KMS-11 (cell line): Measurements from ENCODE around the gene PACS1.

Experiments used
- H2AFZ ChIP-seq: fragments of 200-600 bp; sonication (generic); 2 replicates; pipeline ENCODE4 v1.6.1; 2016; ENCODE audit warnings: antibody characterized with exemption, mixed run types, low read depth
- H3K27ac ChIP-seq: fragments of 200-600 bp; sonication (generic); 2 replicates; pipeline ENCODE4 v1.6.1; 2016; ENCODE audit warnings: mild to moderate bottlenecking, mixed run types
- H3K27me3 ChIP-seq: fragments of 200-600 bp; sonication (generic); 2 replicates; pipeline ENCODE4 v1.6.1; 2017; ENCODE audit warnings: mild to moderate bottlenecking, low read depth, mixed run types, moderate library complexity; ENCODE audit not compliant: insufficient read depth
- H3K36me3 ChIP-seq: fragments of 200-600 bp; sonication (generic); 2 replicates; pipeline ENCODE4 v1.6.1; 2017; ENCODE audit warnings: mild to moderate bottlenecking, mixed run types; ENCODE audit not compliant: insufficient read depth
- H3K4me1 ChIP-seq: fragments of 200-600 bp; sonication (generic); 2 replicates; pipeline ENCODE4 v1.6.1; 2016; ENCODE audit warnings: mild to moderate bottlenecking, low read depth, mixed run types; ENCODE audit not compliant: poor library complexity, severe bottlenecking
- H3K4me2 ChIP-seq: fragments of 200-600 bp; sonication (generic); 2 replicates; pipeline ENCODE4 v1.7.0; 2016; ENCODE audit warnings: mild to moderate bottlenecking, mixed run types
- H3K4me3 ChIP-seq: fragments of 200-600 bp; sonication (generic); IDR thresholded peaks from 2 replicates; pipeline ENCODE4 v1.6.1; 2017; ENCODE audit warnings: low read depth, low read length, mixed read lengths; ENCODE audit not compliant: insufficient read depth
- H3K79me2 ChIP-seq: fragments of 200-600 bp; sonication (generic); 2 replicates; pipeline ENCODE4 v1.6.1; 2016; ENCODE audit warnings: low read depth, mixed run types; ENCODE audit not compliant: insufficient read depth
- H3K9ac ChIP-seq: fragments of 200-600 bp; sonication (generic); 2 replicates; pipeline ENCODE4 v1.6.1; 2016; ENCODE audit warnings: mild to moderate bottlenecking, mixed run types
- H4K20me1 ChIP-seq: fragments of 200-600 bp; sonication (generic); 2 replicates; pipeline ENCODE4 v1.6.1; 2016; ENCODE audit warnings: mild to moderate bottlenecking, mixed run types; ENCODE audit not compliant: insufficient read depth
- CTCF ChIP-seq: fragments of 200-600 bp; sonication (generic); conservative IDR thresholded peaks from 2 replicates; pipeline ENCODE4 v1.6.1; 2017; ENCODE audit warnings: low read depth, mild to moderate bottlenecking, antibody characterized with exemption, low read length, moderate library complexity, mixed read lengths

PACS1 gene

GRCh38 chr11:66211100-66211499, 141.0 kb downstream of the PACS1 start:
- Histone ChIP-seq H4K20me1 (no peaks in the 10 kb centered on the region), H3K4me3 (no peak overlapping the region), H3K4me2 (no peak overlapping the region)

GRCh38 chr11:66216911-66217310, 146.8 kb downstream of the PACS1 start:
- H3K36me3 ChIP-seq, result no peaks in the 10 kb centered on the region

More at GRCh38 chr11:66211100-66211499, 141.0 kb downstream of the PACS1 start:
- peaks cover 10% of the 10 kb centered on the region for H3K4me1 ChIP-seq
- no peak overlapping the region for H2AFZ ChIP-seq
- no peaks in the 10 kb centered on the region for H3K27me3 ChIP-seq
- no peak overlapping the region for H3K27ac ChIP-seq
- TF ChIP-seq CTCF, result no peak
- H3K9ac ChIP-seq, result no peak overlapping the region
- no peaks in the 10 kb centered on the region for H3K79me2 ChIP-seq
- H3K36me3 ChIP-seq, result no peaks in the 10 kb centered on the region

GRCh38 chr11:66218036-66218435, 148.0 kb downstream of the PACS1 start:
- no peak overlapping the region for H3K4me3 ChIP-seq
- no peak overlapping the region for H3K9ac ChIP-seq
- no peaks in the 10 kb centered on the region for H4K20me1 ChIP-seq
- no peak for TF ChIP-seq CTCF
- H3K27ac ChIP-seq, result no peak overlapping the region
- H3K79me2 ChIP-seq, result no peaks in the 10 kb centered on the region
- no peak overlapping the region for H2AFZ ChIP-seq
- peaks cover 27% of the 10 kb centered on the region for H3K4me1 ChIP-seq
- no peaks in the 10 kb centered on the region for H3K36me3 ChIP-seq
- no peaks in the 10 kb centered on the region for H3K27me3 ChIP-seq
- no peak overlapping the region for H3K4me2 ChIP-seq

More at GRCh38 chr11:66216911-66217310, 146.8 kb downstream of the PACS1 start:
- H3K27ac ChIP-seq, result no peak overlapping the region
- no peak overlapping the region for H3K4me3 ChIP-seq
- H3K27me3 ChIP-seq, result no peaks in the 10 kb centered on the region
- no peak overlapping the region for H2AFZ ChIP-seq
- no peak overlapping the region for H3K9ac ChIP-seq
- H4K20me1 ChIP-seq, result no peaks in the 10 kb centered on the region
- peaks cover 18% of the 10 kb centered on the region for H3K4me1 ChIP-seq
- H3K79me2 ChIP-seq, result no peaks in the 10 kb centered on the region
- TF ChIP-seq CTCF, result no peak
- no peak overlapping the region for H3K4me2 ChIP-seq

DNA sequence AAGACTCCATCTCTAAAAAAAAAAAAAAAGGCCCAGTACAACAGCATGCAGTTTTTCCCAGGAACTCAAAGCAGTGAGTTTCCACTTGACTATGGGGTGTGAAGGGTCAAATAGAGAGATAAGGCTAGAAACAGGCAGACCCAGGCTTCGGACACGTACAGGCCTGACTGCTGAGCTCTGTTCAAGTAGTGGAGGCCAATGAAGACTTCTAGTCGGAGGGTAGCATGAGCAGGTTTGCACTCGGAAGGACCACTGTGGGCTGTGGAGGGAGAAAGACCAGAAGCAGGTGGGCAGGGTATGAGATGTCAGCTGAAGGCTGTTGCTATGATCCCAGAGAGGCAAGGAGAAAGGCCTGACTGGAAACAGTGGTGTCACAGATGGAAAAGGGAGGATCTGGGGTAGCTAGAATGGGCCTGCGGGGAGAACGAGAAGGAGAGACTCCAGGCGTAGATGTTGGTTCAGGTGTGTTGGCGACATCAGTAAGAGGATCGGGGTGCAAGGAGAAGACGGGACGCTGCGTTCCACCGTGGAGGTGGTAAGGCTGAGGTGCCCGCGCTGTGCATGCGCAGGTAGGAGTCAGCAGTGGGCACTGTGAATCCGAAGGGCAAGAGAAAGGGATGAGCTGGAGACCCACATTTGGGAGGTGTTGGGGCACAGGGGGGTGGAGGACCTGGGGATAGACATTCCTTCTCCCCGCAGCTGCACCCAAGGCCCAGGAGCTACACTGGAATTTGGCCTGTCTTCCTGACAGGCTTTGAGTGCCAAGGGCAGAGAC, 149.0 kb downstream of the PACS1 start:
- no peak overlapping the region for H3K4me3 ChIP-seq
- no peak for TF ChIP-seq CTCF
- no peaks in the 10 kb centered on the region for H3K27me3 ChIP-seq
- peaks cover 33% of the 10 kb centered on the region for H3K4me1 ChIP-seq
- no peaks in the 10 kb centered on the region for H4K20me1 ChIP-seq
- no peaks in the 10 kb centered on the region for H3K36me3 ChIP-seq
- H2AFZ ChIP-seq, result no peak overlapping the region
- H3K79me2 ChIP-seq, result no peaks in the 10 kb centered on the region
- no peak overlapping the region for H3K9ac ChIP-seq
- no peak overlapping the region for H3K4me2 ChIP-seq
- no peak overlapping the region for H3K27ac ChIP-seq
